HG03439 (cell line): ENCODE data around the gene POGZ.

Source experiments
- ATAC-seq: cut with Tn5 transposase; IDR thresholded peaks from one replicate; pipeline ENCODE4 v1.9.1; 2021; ENCODE audit warnings: mild to moderate bottlenecking, moderate library complexity; ENCODE audit not compliant: unreplicated experiment

POGZ gene

GRCh38 chr1:151459331-151460046 lies at the start of gene POGZ:
TSS of gene POGZ (minus strand) at chr1:151459494. CDS start at chr1:151442204, 17,290 bp downstream.
- peak; percentile 62 for ATAC-seq

- ATAC-seq, result no peak
Measured at GRCh38 chr1:151508833-151509232, 49.5 kb upstream of the POGZ start.

- no peak for ATAC-seq
Measured at GRCh38 chr1:151504759-151505158, 45.5 kb upstream of the POGZ start.

GRCh38 chr1:151504252-151504651 lies 45.0 kb upstream of the POGZ start:
- ATAC-seq, result no peak

GRCh38 chr1:151502859-151503780 lies 43.8 kb upstream of the POGZ start:
- ATAC-seq, result no peak

- ATAC-seq, result no peak
Measured at GRCh38 chr1:151502035-151502700, 42.9 kb upstream of the POGZ start.

- ATAC-seq, result no peak
Measured at GRCh38 chr1:151501474-151501873, 42.2 kb upstream of the POGZ start.

GRCh38 chr1:151499930-151500329 lies 40.6 kb upstream of the POGZ start:
- no peak for ATAC-seq

- ATAC-seq, result no peak
Measured at GRCh38 chr1:151499365-151499764, 40.1 kb upstream of the POGZ start.

- no peak for ATAC-seq
Measured at GRCh38 chr1:151495316-151495715, 36.0 kb upstream of the POGZ start.

- ATAC-seq, result no peak
Measured at GRCh38 chr1:151494741-151495281, 35.5 kb upstream of the POGZ start.

- ATAC-seq, result no peak
Measured at GRCh38 chr1:151493042-151493441, 33.7 kb upstream of the POGZ start.

GRCh38 chr1:151492120-151492519 lies 32.8 kb upstream of the POGZ start:
- no peak for ATAC-seq

GRCh38 chr1:151491641-151492040 lies 32.3 kb upstream of the POGZ start:
- ATAC-seq, result no peak

- ATAC-seq, result no peak
Measured at GRCh38 chr1:151486557-151486956, 27.3 kb upstream of the POGZ start.

GRCh38 chr1:151485685-151486255 lies 26.5 kb upstream of the POGZ start:
- no peak for ATAC-seq

- ATAC-seq, result no peak
Measured at GRCh38 chr1:151482017-151482416, 22.7 kb upstream of the POGZ start.

GRCh38 chr1:151479462-151479861 lies 20.2 kb upstream of the POGZ start:
- no peak for ATAC-seq

- ATAC-seq, result no peak
Measured at GRCh38 chr1:151478923-151479322, 19.6 kb upstream of the POGZ start.

GRCh38 chr1:151478140-151478812 lies 19.0 kb upstream of the POGZ start:
- no peak for ATAC-seq
